ENCODE measurements around the gene NDUFA12.

- TF ChIP-seq CTCF (IDR thresholded peaks at IDR 0.05; ENCODE audit: poor library complexity) (no peak), EZH2phosphoT487 (IDR thresholded peaks at IDR 0.05; ENCODE audit: low read depth, severe bottlenecking, unreplicated experiment) (no peak), EZH2 (IDR thresholded peaks at IDR 0.05; ENCODE audit: borderline replicate concordance) (no peak)
Observed at GRCh38 chr12:94997061-94997460, 6.4 kb downstream of the NDUFA12 start.
